Measurements from ENCODE around the gene GNB1. TPM values are rescaled to one million over a fixed set of nuclear protein-coding genes. Genes with fewer than 3 reads are reported as not detected.

The GNB1 gene
- total and polyA plus RNA-seq, 4 experiments from 2014 or later: 70.9 to 276 (median 197) TPM

- Mint-ChIP-seq H3K27me3 (peaks cover 0 to 4% of the 10 kb centered on the region in 2 donors), H3K27ac (peak overlapping the region; percentile 93 to 99 (median 97)), H3K4me3 (peak overlapping the region; percentile 78 to 95 (median 90)), H3K9me3 (peaks cover 0 to 1% (median 0%) of the 10 kb centered on the region in 8 donors), H3K4me1 (peaks cover 19 to 53% (median 39%) of the 10 kb centered on the region in 4 donors), H3K36me3 (peaks cover 0 to 12% of the 10 kb centered on the region in 2 donors)
- ChIA-PET CTCF (ENCODE audit: partially characterized antibody) (interaction anchor here (1.7 kb wide), 1 partner anchor 16 kb away, joined by 5 read pairs; no protein-coding TSS in a partner anchor), POLR2A (ENCODE audit: partially characterized antibody) (interaction anchor here (1.3 to 2.4 kb wide), 3 partner anchors 9 to 16 kb away, joined by 4 to 28 read pairs (median 7); no protein-coding TSS in a partner anchor)
- DNase-seq: no peak
- peak overlapping the region; percentile 91 for H3K27ac ChIP-seq (ENCODE audit: low read depth, low read length)
- intact Hi-C loops (cut with micrococcal nuclease): loop anchor here (5.0 kb wide), 1 partner anchor 35 kb away; no protein-coding TSS in a partner anchor
- no peak overlapping the region for H3K4me3 ChIP-seq (ENCODE audit: low read length in 2 of 2)
- peaks cover 46% of the 10 kb centered on the region for H3K4me1 ChIP-seq (ENCODE audit: insufficient read depth, low read length)
- no peaks in the 10 kb centered on the region for H3K9me3 ChIP-seq (ENCODE audit: control insufficient read depth in 1 of 2, low read length in 2 of 2)
- no peaks in the 10 kb centered on the region for H3K27me3 ChIP-seq (ENCODE audit: insufficient read depth, low read length)
- H3K36me3 ChIP-seq (ENCODE audit: insufficient read depth, low read length): no peaks in the 10 kb centered on the region
Observed at GRCh38 chr1:1892763-1893120, 1.9 kb upstream of the GNB1 start.

- peaks cover 0 to 1% (median 0%) of the 10 kb centered on the region in 8 donors for H3K9me3 Mint-ChIP-seq
- peak overlapping the region; percentile 93 to 99 (median 97) for H3K27ac Mint-ChIP-seq
- Histone ChIP-seq H3K4me1 (ENCODE audit: insufficient read depth, low read length) (peaks cover 51% of the 10 kb centered on the region), H3K27ac (ENCODE audit: low read depth, low read length) (peak overlapping the region; percentile 91), H3K4me3 (ENCODE audit: low read length in 2 of 2) (peak overlapping the region; percentile 29 to 69), H3K9me3 (ENCODE audit: control insufficient read depth in 1 of 2, low read length in 2 of 2) (no peaks in the 10 kb centered on the region), H3K36me3 (ENCODE audit: insufficient read depth, low read length) (no peaks in the 10 kb centered on the region), H3K27me3 (ENCODE audit: insufficient read depth, low read length) (no peaks in the 10 kb centered on the region)
- ChIA-PET POLR2A (ENCODE audit: partially characterized antibody) (interaction anchor here (0.6 to 2.4 kb wide), 9 partner anchors 9 to 346 kb away, joined by 3 to 28 read pairs (median 4); no protein-coding TSS in a partner anchor), CTCF (ENCODE audit: partially characterized antibody) (interaction anchor here (1.0 to 1.7 kb wide), 3 partner anchors 14 to 113 kb away, joined by 4 to 10 read pairs (median 5); no protein-coding TSS in a partner anchor)
- peak in 1 of 5 donors; percentile 24 for DNase-seq
- intact Hi-C loops (cut with micrococcal nuclease): loop anchor here (5.0 kb wide), 1 partner anchor 35 kb away; no protein-coding TSS in a partner anchor
- peaks cover under 1 to 12% of the 10 kb centered on the region in 2 donors for H3K36me3 Mint-ChIP-seq
- peaks cover 0 to 4% of the 10 kb centered on the region in 2 donors for H3K27me3 Mint-ChIP-seq
- H3K4me1 Mint-ChIP-seq: peaks cover 20 to 59% (median 42%) of the 10 kb centered on the region in 4 donors
- peak overlapping the region; percentile 78 to 95 (median 90) for H3K4me3 Mint-ChIP-seq
Observed at GRCh38 chr1:1892079-1892762, 1.3 kb upstream of the GNB1 start.

GRCh38 chr1:1891349-1892078, 627 bp upstream of the GNB1 start:
- intact Hi-C loops (cut with micrococcal nuclease): loop anchor here (1.0 to 5.0 kb wide), 2 partner anchors 18 to 34 kb away; no protein-coding TSS in a partner anchor
- peaks cover 0 to 4% of the 10 kb centered on the region in 2 donors for H3K27me3 Mint-ChIP-seq
- Histone ChIP-seq H3K27me3 (ENCODE audit: insufficient read depth, low read length) (no peaks in the 10 kb centered on the region), H3K36me3 (ENCODE audit: insufficient read depth, low read length) (no peaks in the 10 kb centered on the region), H3K27ac (ENCODE audit: low read depth, low read length) (peak overlapping the region; percentile 91), H3K9me3 (ENCODE audit: control insufficient read depth in 1 of 2, low read length in 2 of 2) (no peaks in the 10 kb centered on the region), H3K4me3 (ENCODE audit: low read length in 2 of 2) (peak overlapping the region; percentile 29 to 69), H3K4me1 (ENCODE audit: insufficient read depth, low read length) (peaks cover 58% of the 10 kb centered on the region)
- peak in 3 of 5 donors; percentile 11 to 71 (median 16) for DNase-seq
- peaks cover 4 to 12% of the 10 kb centered on the region in 2 donors for H3K36me3 Mint-ChIP-seq
- peak overlapping the region; percentile 93 to 99 (median 97) for H3K27ac Mint-ChIP-seq
- ChIA-PET POLR2A (ENCODE audit: partially characterized antibody) (interaction anchor here (0.6 to 2.4 kb wide), 9 partner anchors 8 to 346 kb away, joined by 3 to 28 read pairs (median 4); no protein-coding TSS in a partner anchor), CTCF (ENCODE audit: partially characterized antibody) (interaction anchor here (1.0 to 1.7 kb wide), 3 partner anchors 14 to 112 kb away, joined by 4 to 10 read pairs (median 5); no protein-coding TSS in a partner anchor)
- peaks cover 0 to 1% (median 0%) of the 10 kb centered on the region in 8 donors for H3K9me3 Mint-ChIP-seq
- H3K4me3 Mint-ChIP-seq: peak overlapping the region; percentile 78 to 95 (median 90)
- peaks cover 24 to 66% (median 46%) of the 10 kb centered on the region in 4 donors for H3K4me1 Mint-ChIP-seq

- DNase-seq: peak in 4 of 5 donors; percentile 40 to 62 (median 50)
- Histone ChIP-seq H3K36me3 (ENCODE audit: insufficient read depth, low read length) (no peaks in the 10 kb centered on the region), H3K27ac (ENCODE audit: low read depth, low read length) (peak overlapping the region; percentile 91), H3K4me3 (ENCODE audit: low read length in 2 of 2) (peak overlapping the region; percentile 74 to 76), H3K27me3 (ENCODE audit: insufficient read depth, low read length) (no peaks in the 10 kb centered on the region), H3K4me1 (ENCODE audit: insufficient read depth, low read length) (peaks cover 66% of the 10 kb centered on the region), H3K9me3 (ENCODE audit: control insufficient read depth in 1 of 2, low read length in 2 of 2) (no peaks in the 10 kb centered on the region)
- ChIA-PET POLR2A (ENCODE audit: partially characterized antibody) (interaction anchor here (0.6 to 2.9 kb wide), 3 partner anchors 19 to 110 kb away, joined by 3 to 15 read pairs (median 10); no protein-coding TSS in a partner anchor), CTCF (ENCODE audit: partially characterized antibody) (interaction anchor here (4.1 kb wide), 1 partner anchor 16 kb away, joined by 16 read pairs; no protein-coding TSS in a partner anchor)
- Mint-ChIP-seq H3K4me1 (peaks cover 29 to 67% (median 48%) of the 10 kb centered on the region in 4 donors), H3K4me3 (peak overlapping the region; percentile 71 to 93 (median 87)), H3K36me3 (peaks cover 8 to 14% of the 10 kb centered on the region in 2 donors), H3K27ac (peak overlapping the region; percentile 81 to 94 (median 88)), H3K9me3 (peaks cover 0 to 1% (median 0%) of the 10 kb centered on the region in 8 donors), H3K27me3 (peaks cover 0 to 2% of the 10 kb centered on the region in 2 donors)
- intact Hi-C loops (cut with micrococcal nuclease): loop anchor here (5.0 to 10.0 kb wide), 2 partner anchors 33 to 65 kb away; no protein-coding TSS in a partner anchor
Observed at GRCh38 chr1:1889847-1890505, 911 bp downstream of the GNB1 start.

- Mint-ChIP-seq H3K4me3 (peak overlapping the region; percentile 71 to 93 (median 87)), H3K9me3 (peaks cover 0 to 1% (median 0%) of the 10 kb centered on the region in 8 donors), H3K27me3 (no peaks in the 10 kb centered on the region), H3K27ac (peak overlapping the region; percentile 81 to 94 (median 88)), H3K4me1 (peaks cover 29 to 65% (median 44%) of the 10 kb centered on the region in 4 donors), H3K36me3 (peaks cover 8 to 18% of the 10 kb centered on the region in 2 donors)
- POLR2A ChIA-PET (ENCODE audit: partially characterized antibody): interaction anchor here (0.6 to 2.9 kb wide), 6 partner anchors 10 to 109 kb away, joined by 3 to 15 read pairs (median 4); no protein-coding TSS in a partner anchor
- Histone ChIP-seq H3K9me3 (ENCODE audit: control insufficient read depth in 1 of 2, low read length in 2 of 2) (no peaks in the 10 kb centered on the region), H3K4me1 (ENCODE audit: insufficient read depth, low read length) (peaks cover 66% of the 10 kb centered on the region), H3K36me3 (ENCODE audit: insufficient read depth, low read length) (no peaks in the 10 kb centered on the region), H3K27ac (ENCODE audit: low read depth, low read length) (peak overlapping the region; percentile 91), H3K4me3 (ENCODE audit: low read length in 2 of 2) (peak overlapping the region; percentile 74 to 76), H3K27me3 (ENCODE audit: insufficient read depth, low read length) (no peaks in the 10 kb centered on the region)
- intact Hi-C loops (cut with micrococcal nuclease): loop anchor here (10.0 kb wide), 1 partner anchor 64 kb away; no protein-coding TSS in a partner anchor
- DNase-seq: no peak
- CTCF ChIA-PET (ENCODE audit: partially characterized antibody): interaction anchor here (1.1 to 4.1 kb wide), 3 partner anchors 17 to 22 kb away, joined by 4 to 16 read pairs (median 9); no protein-coding TSS in a partner anchor
Observed at GRCh38 chr1:1889090-1889750, 1.7 kb downstream of the GNB1 start.

All from CD4-positive, alpha-beta memory T cell (primary cell).